SK-N-SH treated with all-trans-retinoic acid at 6 μM for 48 hours (cell line): ENCODE results near the gene SLC12A2.
A peak's percentile ranks its signal among the peaks of the same experiment; 100 is the strongest.

Experiments used
- ATAC-seq: fragments of 200-7000 bp; cut with Tn5 transposase; 3 replicates; pipeline ENCODE4 v1.9.1; 2020; ENCODE audit warnings: mild to moderate bottlenecking, moderate library complexity
- ARNTL ChIP-seq: fragments of 450-650 bp; formaldehyde crosslinking; IDR thresholded peaks from 2 replicates; pipeline ENCODE4 v1.5.0; 2020; ENCODE audit warnings: low read depth, mild to moderate bottlenecking, moderate library complexity, borderline replicate concordance
- BACH2 ChIP-seq: fragments of 250-450 bp; sonication (Bioruptor Pico); IDR thresholded peaks from 2 replicates; pipeline ENCODE4 v1.9.0; 2021; ENCODE audit warnings: mild to moderate bottlenecking, borderline replicate concordance
- CREB5 ChIP-seq: fragments of 250-450 bp; sonication (Bioruptor Pico); IDR thresholded peaks from 2 replicates; pipeline ENCODE4 v1.5.1; 2020; ENCODE audit warnings: low read depth, mild to moderate bottlenecking, moderate library complexity
- CSDC2 ChIP-seq: fragments of 250-450 bp; sonication (Bioruptor Pico); IDR thresholded peaks from 2 replicates; pipeline ENCODE4 v1.5.0; 2020; ENCODE audit warnings: mild to moderate bottlenecking, moderate library complexity
- CSRNP3 ChIP-seq: fragments of 250-450 bp; sonication (Bioruptor Pico); IDR thresholded peaks from 2 replicates; pipeline ENCODE4 v1.5.1; 2021; ENCODE audit warnings: mild to moderate bottlenecking, moderate library complexity
- ESRRG ChIP-seq: fragments of 250-450 bp; sonication (Bioruptor Pico); IDR thresholded peaks from 2 replicates; pipeline ENCODE4 v1.6.1; 2021; ENCODE audit warnings: mild to moderate bottlenecking
- GLIS3 ChIP-seq: fragments of 250-450 bp; sonication (Bioruptor Pico); IDR thresholded peaks from 2 replicates; pipeline ENCODE4 v1.5.0; 2020; ENCODE audit warnings: mild to moderate bottlenecking, moderate library complexity
- ISL1 ChIP-seq: fragments of 250-450 bp; sonication (Bioruptor Pico); IDR thresholded peaks from 2 replicates; pipeline ENCODE4 v2.1.2; 2022; ENCODE audit warnings: mild to moderate bottlenecking, moderate library complexity
- OSR1 ChIP-seq: fragments of 250-450 bp; sonication (Bioruptor Pico); IDR thresholded peaks from 2 replicates; pipeline ENCODE4 v1.8.0; 2022; ENCODE audit warnings: moderate library complexity, mild to moderate bottlenecking, inconsistent platforms
- PATZ1 ChIP-seq: fragments of 250-450 bp; sonication (Bioruptor Pico); IDR thresholded peaks from 2 replicates; pipeline ENCODE4 v1.8.0; 2020; ENCODE audit warnings: mild to moderate bottlenecking, moderate library complexity, borderline replicate concordance
- POU6F1 ChIP-seq: fragments of 250-450 bp; sonication (Bioruptor Pico); IDR thresholded peaks from 2 replicates; pipeline ENCODE4 v1.8.0; 2021; ENCODE audit warnings: low read depth, mild to moderate bottlenecking, moderate library complexity, borderline replicate concordance
- PPARA ChIP-seq: fragments of 250-450 bp; sonication (Bioruptor Pico); IDR thresholded peaks from 2 replicates; pipeline ENCODE4 v1.5.0; 2020; ENCODE audit warnings: mild to moderate bottlenecking, borderline replicate concordance
- RARB ChIP-seq: fragments of 250-450 bp; sonication (Bioruptor Pico); IDR thresholded peaks from 2 replicates; pipeline ENCODE4 v1.8.0; 2021; ENCODE audit warnings: mild to moderate bottlenecking, moderate library complexity
- SNAI2 ChIP-seq: fragments of 250-450 bp; sonication (Bioruptor Pico); IDR thresholded peaks from 2 replicates; pipeline ENCODE4 v1.5.0; 2020; ENCODE audit warnings: mild to moderate bottlenecking, moderate library complexity
- TCF4 ChIP-seq: fragments of 250-450 bp; sonication (Bioruptor Pico); IDR thresholded peaks from 2 replicates; pipeline ENCODE4 v1.8.0; 2021; ENCODE audit warnings: mild to moderate bottlenecking, moderate library complexity, borderline replicate concordance
- TOX ChIP-seq: fragments of 250-450 bp; sonication (Bioruptor Pico); IDR thresholded peaks from 2 replicates; pipeline ENCODE4 v1.8.0; 2021; ENCODE audit warnings: mild to moderate bottlenecking, moderate library complexity, borderline replicate concordance
- TSHZ2 ChIP-seq: fragments of 250-450 bp; sonication (Bioruptor Pico); IDR thresholded peaks from 2 replicates; pipeline ENCODE4 v1.5.0; 2020; ENCODE audit warnings: mild to moderate bottlenecking, moderate library complexity
- ZC3H10 ChIP-seq: fragments of 250-450 bp; sonication (Bioruptor Pico); IDR thresholded peaks from 2 replicates; pipeline ENCODE4 v1.5.1; 2021; ENCODE audit warnings: mild to moderate bottlenecking, moderate library complexity
- ZFP3 ChIP-seq: fragments of 250-450 bp; sonication (Bioruptor Pico); IDR thresholded peaks from 2 replicates; pipeline ENCODE4 v1.5.0; 2020; ENCODE audit warnings: mild to moderate bottlenecking, moderate library complexity
- ZFP30 ChIP-seq: fragments of 450-650 bp; formaldehyde crosslinking; IDR thresholded peaks from 2 replicates; pipeline ENCODE4 v1.5.0; 2022; ENCODE audit warnings: mild to moderate bottlenecking, moderate library complexity
- ZNF565 ChIP-seq: fragments of 450-650 bp; formaldehyde crosslinking; conservative IDR thresholded peaks from 2 replicates; pipeline ENCODE4 v1.5.0; 2020; ENCODE audit warnings: low read depth, mild to moderate bottlenecking, moderate library complexity
- ZNF70 ChIP-seq: fragments of 450-650 bp; formaldehyde crosslinking; IDR thresholded peaks from 2 replicates; pipeline ENCODE4 v1.5.0; 2020; ENCODE audit warnings: mild to moderate bottlenecking, moderate library complexity
- ZNF8 ChIP-seq: fragments of 450-650 bp; formaldehyde crosslinking; IDR thresholded peaks from 2 replicates; pipeline ENCODE4 v1.5.0; 2020; ENCODE audit warnings: mild to moderate bottlenecking, moderate library complexity

Gene SLC12A2

GRCh38 chr5:128083033-128083810, at the start of gene SLC12A2:
TSS of gene SLC12A2 (plus strand) at chr5:128083766. CDS start at chr5:128083955, 189 bp downstream.
- TF ChIP-seq CREB5 (no peak), TCF4 (no peak), ESRRG (CRISPR knock-in tag) (no peak), RARB (CRISPR knock-in tag) (no peak), BACH2 (no peak), CSDC2 (CRISPR knock-in tag) (no peak), ZNF8 (CRISPR knock-in tag) (no peak), ZFP30 (CRISPR knock-in tag) (no peak), ZFP3 (CRISPR knock-in tag) (no peak), SNAI2 (CRISPR knock-in tag) (no peak), ZNF70 (no peak), OSR1 (CRISPR knock-in tag) (no peak), ZNF565 (CRISPR knock-in tag) (no peak), PPARA (no peak), ISL1 (no peak), TSHZ2 (CRISPR knock-in tag) (no peak), ZC3H10 (CRISPR knock-in tag) (no peak), PATZ1 (no peak), ARNTL (no peak), TOX (CRISPR knock-in tag) (no peak)
- ATAC-seq, result peak; percentile 77

- ATAC-seq, result no peak
- no peak for TF ChIP-seq ZNF8 (CRISPR knock-in tag)
- no peak for TF ChIP-seq ZNF565 (CRISPR knock-in tag)
- no peak for TF ChIP-seq ZNF70
- TF ChIP-seq TOX (CRISPR knock-in tag), result no peak
- no peak for TF ChIP-seq SNAI2 (CRISPR knock-in tag)
- no peak for TF ChIP-seq CSRNP3
- TF ChIP-seq ARNTL, result no peak
- no peak for TF ChIP-seq TCF4
- no peak for TF ChIP-seq ZC3H10 (CRISPR knock-in tag)
- TF ChIP-seq CREB5, result no peak
- TF ChIP-seq ZFP3 (CRISPR knock-in tag), result no peak
- no peak for TF ChIP-seq ESRRG (CRISPR knock-in tag)
- TF ChIP-seq OSR1 (CRISPR knock-in tag), result no peak
- no peak for TF ChIP-seq BACH2
- TF ChIP-seq TSHZ2 (CRISPR knock-in tag), result no peak
- TF ChIP-seq CSDC2 (CRISPR knock-in tag), result no peak
- no peak for TF ChIP-seq GLIS3 (CRISPR knock-in tag)
- TF ChIP-seq POU6F1 (CRISPR knock-in tag), result no peak
- TF ChIP-seq PATZ1, result no peak
- TF ChIP-seq RARB (CRISPR knock-in tag), result no peak
- TF ChIP-seq, all 23 proteins: peak for 0
Measured at GRCh38 chr5:128035689-128036088, 47.9 kb upstream of the SLC12A2 start.
